Activated T-cell treated with anti-CD3 and anti-CD28 coated beads for 4 hours (primary cell): ENCODE results near the gene TSPAN9.

Source experiments
- DNase-seq: peaks from one replicate; pipeline ENCODE4 v3.0.0-alpha.2; 2020

Gene TSPAN9

DNA sequence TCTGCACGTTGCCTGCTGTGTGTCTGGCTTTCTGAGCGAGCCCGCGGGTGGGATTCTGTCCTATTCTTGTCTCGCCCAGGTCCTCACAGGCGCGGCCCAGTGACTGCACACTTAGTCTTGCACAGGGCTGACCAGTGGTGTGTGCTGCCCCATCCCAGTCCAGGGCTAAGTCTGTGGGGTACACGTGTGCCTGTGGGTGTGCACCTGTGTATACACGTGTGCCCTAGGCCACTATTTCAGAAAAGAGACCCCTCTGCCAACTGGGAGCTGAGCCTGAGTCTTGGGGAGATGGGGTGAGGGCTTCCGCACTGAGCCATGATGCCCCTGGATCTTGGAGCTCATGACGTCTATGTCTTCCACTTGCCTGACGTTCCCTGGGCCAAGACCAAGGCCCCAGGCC, 228.3 kb downstream of the TSPAN9 start:
- no peak for DNase-seq

DNA sequence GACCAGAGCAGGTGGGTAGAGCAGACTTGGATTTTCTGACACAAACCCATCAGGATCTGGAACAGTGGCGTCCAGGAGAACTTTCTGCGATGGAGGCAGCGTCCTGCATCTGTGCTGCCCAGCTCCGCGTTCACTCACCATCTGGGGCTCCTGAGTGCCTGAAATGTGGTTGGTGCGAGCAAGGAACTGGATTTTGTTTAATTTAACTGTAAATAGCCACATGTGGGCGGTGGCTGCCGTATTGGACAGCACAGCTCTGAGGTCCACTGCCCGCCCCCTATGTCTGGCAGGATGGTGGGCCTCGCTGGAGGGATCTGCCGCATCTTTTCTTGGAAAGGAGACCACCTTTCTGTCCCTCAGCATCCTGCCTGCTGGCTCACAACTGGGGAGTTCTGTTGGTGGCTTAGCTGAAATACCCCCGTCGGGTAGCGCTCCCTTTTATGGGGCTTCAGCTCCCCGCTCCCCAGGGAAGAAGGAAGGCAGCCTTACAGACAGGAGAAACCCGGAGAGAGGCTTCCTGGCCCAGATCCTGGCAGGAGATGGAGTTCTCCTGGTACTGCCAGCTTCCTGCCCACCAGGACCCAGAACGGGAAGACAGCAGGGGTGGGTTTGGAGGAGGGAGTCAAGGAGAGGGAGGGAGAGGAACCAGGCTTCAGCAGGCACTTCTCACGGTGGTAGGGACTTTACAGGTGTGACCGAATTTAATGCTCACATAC, 228.9 kb downstream of the TSPAN9 start:
- DNase-seq: no peak

DNA sequence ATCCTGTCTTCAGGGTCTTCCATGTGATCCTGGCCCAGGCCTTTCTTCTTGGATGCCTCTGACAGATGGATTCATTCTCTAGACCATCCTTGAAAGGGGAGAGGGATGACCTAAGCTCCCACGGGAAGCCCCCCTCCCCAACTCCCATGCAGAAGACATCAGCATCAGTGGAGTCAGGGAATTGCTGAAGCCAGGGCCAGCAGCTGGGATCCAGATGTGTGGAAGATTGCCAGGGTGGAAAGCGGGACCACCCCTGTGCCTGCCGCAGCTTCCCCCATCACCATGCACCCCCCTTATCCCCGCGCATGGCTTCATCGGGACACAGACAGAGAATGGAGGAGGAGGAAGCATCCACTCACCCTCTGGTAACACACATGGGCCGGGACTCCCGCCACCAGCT, 230.2 kb downstream of the TSPAN9 start:
- DNase-seq: no peak

DNA sequence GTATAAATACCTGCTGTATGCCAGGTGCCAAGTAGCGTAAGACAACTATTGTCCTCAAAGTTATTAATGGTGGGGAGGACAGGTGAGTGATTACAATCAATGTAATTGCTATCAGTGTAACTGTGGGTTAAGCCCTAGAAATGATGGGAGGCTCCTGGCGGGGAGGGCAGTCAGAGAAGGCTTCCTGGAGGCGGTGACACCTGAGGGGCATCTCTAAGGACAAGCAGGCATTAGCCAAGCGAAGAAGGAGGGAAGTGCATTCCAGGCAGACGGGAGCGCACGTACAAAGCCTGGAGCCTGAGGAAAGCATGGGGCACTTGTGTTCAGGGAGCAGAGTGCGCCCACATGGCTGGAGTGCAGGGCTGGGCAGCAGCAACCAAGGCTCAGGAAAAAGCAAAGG, 230.9 kb downstream of the TSPAN9 start:
- DNase-seq: no peak

DNA sequence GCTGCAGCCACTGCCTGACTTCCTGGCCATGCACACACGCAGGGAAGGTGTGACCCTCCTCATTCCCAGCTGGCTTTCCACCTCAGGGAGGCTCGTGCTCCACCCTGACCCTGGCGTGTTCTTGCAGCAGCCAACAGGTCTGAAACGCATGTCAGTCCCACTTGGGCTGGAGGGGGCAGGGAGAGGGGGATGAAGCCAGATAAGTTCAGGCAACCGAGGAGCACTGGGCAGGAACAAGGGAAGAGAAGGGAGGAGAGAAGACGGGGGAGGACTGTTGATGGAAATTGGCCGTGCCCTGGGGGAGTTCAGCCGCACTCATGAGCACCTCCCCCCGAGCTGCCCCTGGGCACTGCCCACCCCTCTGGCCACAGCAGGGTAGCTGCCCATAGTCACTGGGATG, 231.4 kb downstream of the TSPAN9 start:
- DNase-seq: no peak

DNA sequence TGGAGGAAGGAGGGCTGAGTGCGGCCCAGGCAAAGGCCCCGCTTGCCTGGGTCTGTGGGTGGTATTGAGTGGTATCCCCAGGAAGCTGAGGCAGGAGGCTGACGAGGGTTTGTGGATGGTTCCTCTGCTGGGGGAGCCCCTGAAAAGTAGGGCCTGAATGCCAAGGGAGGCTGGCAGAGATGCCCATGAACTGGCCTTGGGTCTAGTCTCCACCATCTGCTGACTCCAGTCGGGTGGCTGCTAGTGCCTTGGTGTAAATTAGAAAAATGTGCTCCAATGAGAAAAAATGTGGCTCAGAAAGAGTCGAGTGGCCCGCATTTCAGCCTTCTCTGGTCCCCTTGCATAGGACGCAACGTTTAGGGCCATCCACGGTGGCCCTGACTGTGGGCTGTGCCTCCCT, 232.6 kb downstream of the TSPAN9 start:
- no peak for DNase-seq

DNA sequence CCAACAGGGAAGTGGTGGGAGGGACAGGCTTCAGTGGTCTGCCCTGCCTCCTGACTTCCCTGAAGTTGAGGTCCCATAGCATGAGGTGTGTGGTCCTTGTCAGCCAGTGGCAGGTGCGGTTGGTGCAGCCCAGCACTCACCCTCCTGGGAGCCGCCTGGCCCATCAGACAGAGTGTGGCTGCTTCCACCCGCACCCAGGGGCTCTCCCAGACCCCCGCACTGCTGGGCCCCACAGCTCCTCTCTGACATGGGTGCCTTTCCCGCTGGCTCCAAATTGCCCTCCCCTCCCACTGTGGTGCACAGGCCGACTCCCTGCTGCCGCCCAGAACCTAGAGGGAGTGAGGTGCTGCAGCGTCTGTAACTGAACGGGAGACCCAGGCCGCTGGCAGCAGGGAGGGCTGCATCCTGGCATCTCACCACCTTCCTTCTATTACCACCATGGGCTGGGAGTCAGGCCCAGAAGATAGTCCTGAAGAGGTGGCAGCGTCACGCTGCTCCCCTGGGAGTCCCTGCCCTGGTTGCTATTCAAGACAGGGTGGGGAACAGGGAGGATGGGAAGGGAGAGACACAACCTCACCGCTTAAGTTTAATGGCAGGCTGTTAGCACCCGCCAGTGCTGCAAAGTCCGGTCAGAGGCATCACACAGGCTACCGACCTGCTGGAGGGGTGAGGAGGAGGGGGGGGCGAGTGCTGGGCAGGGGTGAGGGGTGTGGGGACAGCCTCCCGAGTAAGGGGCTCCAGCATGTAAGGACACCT, 233.3 kb downstream of the TSPAN9 start:
- no peak for DNase-seq

DNA sequence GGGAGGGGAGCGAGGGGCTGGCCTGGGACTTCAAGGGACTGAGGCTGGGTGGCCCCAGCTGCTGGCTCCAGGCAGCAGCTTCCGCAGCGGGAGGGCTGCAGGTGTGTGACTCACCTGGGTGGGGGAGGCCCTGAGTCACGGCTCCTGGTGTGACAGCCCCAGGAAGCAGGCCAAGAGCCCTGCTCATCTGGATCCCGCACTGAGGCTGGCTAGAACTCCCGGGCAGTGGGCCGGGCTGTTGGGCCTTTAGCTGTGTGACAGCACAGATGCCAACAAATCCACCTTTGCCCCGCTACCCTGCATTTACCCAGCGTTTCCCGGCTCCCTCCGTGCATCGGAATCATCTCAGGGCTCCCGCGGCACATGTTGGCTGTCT, 233.8 kb downstream of the TSPAN9 start:
- no peak for DNase-seq

DNA sequence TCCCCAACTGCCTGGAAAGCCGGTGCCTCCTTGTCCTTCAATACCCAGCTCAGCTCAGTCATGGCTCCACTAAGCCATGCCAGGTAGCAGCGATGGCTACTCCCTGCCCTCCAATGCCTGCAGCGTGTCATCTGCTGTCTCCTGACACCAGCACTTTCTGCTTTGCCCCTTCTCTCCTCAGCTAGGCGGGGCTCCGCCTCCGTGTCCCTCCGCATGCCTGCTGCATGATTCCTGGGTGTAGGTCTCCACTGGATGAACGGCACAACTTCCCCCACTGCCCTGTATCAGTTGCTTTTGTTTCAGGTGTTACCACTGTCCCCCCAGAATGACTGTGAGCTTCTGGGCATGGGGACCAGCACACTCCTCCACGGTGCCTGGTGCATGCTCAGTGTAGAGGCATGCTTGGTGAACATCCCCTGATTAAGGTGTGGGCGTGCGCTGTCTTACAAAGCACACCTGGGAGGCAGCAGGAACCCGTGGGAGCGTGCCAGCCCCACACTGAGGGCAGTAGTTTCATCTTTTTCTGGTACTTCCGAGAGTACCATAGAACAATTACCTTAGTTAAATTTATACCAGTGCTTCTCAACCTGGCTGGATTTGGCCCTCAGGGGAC, 234.4 kb downstream of the TSPAN9 start:
- DNase-seq: no peak

DNA sequence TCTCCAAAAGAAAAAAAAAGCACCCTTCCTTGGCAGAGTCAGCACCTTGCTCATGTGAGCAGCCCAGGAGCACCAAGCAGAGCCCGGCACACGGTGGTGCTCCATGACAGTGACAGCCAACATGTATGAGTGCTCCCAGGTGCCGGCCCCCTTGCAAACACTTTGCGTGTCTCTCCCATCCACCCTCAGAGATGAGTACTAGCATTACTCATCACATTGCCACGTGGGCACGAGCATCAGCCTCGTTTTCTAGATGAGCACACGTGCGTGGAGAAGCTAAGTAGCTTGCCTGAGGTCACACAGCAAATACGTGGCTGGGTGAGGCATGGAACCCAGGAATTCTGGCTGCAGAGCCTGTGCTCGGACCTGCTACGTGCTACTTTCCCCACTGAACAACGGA, 235.9 kb downstream of the TSPAN9 start:
- DNase-seq: no peak

DNA sequence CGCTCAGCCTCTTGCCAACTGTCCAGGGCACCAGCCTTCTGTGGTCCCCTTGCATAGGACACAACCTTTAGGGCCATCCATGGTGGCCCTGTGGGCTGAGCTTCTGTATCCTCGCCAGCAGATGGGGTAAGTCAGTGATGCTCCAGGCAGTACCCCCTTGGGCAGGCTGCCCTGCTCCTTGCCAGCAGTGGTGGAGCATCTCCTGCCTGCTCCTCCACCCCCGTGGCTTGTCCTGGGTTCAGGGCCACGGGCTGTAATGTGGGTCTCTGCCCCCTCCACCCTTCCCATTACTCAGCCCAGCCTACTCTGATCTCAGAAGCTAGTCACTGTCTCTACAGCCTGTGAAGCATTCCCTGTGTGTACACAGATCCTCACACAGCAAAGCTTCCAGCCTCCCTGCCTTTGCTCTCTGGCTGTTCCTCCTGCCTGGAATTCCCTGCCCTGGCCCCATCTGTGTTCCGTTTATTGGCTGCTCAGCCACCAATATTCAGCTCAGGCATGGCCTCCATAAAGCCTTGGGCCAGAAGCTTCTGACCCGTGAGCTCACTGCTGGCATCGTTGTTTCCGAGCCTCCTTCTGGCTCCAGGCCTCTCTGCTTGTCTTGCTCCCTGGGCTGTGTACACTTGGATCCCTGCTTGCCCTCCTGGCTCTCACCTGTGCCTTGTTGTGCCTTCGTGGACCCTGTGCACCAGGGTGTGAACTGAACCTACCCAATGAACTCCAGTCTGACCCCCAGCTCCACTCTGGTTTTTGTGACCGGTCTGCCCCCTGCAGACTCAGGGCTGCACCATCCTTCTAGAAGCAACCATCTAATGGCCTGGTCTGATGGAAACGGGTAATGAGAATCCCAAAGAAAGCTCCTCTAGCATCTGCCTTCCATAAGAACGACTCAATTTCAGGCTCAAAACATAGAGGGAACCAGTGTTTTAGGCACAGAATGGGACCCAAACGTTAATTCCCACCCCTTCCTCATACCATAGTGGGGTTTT, 236.8 kb downstream of the TSPAN9 start:
- DNase-seq: no peak

DNA sequence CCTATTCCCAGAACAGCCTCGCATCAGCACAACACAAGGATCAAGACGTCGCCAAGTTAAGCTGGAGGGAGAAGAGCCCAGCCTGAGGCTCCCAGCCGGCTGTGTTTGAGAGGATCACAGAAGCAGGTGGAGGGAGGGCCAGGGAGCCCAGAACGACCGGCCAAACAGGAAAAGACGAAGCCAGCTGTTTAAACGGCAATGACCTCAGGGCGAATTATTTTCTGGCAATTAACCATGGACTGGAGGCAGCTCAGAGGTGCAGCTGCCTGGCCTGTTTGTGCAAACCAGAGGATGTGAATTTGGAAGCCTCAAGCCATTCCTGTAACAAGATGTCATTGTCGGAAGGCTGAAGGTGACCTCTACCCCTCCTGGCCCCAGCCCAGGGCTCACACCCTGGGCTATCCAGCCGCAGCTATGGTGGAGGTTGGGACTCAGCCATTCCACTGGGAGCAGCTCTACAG, 238.1 kb downstream of the TSPAN9 start:
- no peak for DNase-seq

DNA sequence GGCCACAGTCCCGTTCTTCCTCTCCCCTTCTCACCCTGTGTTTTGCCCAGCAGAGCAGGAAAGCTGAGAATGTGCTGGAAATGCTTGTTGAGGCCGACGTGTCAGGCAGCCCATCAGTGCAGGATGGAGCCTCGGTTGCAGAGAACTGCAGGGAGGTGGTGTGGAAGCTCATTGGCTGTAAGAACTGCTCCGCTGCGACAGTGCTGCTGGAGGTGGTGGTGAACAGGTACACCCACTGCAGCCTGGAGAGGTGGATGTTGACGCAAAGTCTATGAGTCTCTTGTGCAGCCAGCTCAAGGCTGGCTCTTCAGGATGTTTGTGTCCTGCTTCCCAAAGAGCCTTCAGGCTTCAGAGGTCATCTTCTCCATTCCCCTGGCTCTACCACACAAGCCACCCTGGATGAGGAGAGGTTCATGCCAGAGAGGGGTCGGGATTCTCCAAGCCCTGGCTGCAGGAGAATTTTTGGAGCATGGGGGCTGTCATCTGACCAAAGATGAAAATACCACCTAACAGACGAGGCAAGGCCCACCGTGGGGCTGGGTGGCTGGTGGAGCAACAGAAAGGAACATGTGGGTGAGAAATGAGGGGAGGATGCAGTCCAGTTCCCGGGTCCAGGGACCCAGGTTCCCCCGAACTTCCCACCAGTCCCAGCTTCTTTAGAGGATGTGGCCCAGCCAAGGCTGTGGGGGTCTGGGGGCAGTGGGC, 239.7 kb downstream of the TSPAN9 start:
- no peak for DNase-seq

DNA sequence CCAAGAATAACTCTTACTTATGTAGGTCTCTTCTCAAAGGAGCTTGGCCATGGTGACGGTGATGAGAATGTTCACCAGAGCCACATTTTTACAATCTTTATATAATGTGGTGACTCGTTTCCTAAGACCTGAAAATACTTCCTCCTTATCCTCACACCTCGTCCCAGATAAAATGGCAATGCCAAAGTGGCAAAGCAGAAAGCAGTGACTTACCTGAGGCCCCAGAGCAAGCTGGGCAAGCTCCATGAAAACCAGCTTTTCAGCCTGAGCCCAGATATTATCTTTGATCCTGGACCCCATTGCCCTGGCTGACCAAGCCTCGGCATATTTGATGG, 240.3 kb downstream of the TSPAN9 start:
- no peak for DNase-seq

DNA sequence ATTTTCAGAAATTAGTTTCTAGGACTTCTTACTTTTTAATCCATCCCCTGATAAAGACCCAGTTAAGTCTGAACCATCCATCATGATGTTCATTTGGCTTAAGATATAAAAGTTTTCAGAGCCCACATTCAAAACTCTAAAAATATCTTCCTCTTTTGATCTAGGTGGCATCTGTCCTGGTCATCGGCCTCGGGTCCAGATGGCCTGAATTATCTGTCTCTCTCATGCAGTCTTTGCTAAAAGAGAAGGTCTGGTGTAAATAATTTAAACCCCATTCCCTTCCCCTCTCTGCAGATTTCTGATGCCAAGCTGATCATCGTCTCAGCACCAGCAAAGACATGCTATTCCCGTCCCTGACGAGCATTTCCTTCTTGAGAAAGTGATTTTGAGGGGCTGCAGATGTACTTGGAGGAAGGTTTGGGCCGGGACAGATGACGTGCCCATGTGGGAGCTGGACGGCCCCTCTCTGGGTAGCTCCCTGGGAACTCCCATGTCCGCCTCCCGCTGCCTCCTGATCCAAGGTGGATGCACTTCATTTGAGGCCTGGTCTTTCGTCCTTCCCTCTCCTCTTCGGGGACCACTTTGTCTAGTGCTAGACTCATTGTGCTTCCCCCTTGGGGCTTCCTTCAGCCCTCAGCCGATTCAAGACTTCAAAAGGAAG, 240.8 kb downstream of the TSPAN9 start:
- no peak for DNase-seq

DNA sequence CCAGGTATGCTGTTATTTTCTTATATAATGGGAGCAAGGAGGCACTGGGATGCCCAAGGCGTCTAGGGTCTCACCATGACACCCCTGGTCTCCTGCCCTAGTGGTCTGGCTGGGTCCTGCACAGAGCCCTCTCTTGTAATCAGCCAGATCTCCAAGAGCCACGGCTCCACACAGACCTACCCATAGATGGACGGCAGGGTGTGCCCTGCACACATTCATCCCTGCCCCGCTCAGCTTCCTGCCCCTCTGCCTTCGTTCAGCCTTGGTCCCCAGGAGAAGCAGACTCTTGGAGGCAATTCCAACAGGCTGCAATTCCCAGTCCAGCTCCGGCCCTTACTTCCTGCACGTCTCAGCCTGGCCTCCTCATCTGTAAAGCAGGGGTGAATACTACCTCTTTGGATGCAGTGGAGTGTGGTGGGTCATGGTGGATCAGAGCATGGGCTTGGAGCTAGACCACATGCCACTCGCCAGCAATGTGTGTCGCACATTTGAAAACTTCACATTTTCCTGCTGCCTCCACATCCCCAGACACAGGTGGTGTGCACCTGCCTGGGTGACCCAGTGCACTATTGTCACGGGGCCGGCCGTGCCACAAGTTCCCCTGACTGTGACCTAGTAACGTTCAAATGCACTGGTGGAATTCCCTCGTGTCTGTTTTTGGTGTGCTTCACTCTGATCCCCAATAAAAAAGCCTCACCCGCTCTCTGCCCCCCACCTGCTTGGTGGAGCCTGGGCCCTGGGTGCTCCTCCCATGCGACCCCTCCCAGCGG, 242.7 kb downstream of the TSPAN9 start:
- no peak for DNase-seq

DNA sequence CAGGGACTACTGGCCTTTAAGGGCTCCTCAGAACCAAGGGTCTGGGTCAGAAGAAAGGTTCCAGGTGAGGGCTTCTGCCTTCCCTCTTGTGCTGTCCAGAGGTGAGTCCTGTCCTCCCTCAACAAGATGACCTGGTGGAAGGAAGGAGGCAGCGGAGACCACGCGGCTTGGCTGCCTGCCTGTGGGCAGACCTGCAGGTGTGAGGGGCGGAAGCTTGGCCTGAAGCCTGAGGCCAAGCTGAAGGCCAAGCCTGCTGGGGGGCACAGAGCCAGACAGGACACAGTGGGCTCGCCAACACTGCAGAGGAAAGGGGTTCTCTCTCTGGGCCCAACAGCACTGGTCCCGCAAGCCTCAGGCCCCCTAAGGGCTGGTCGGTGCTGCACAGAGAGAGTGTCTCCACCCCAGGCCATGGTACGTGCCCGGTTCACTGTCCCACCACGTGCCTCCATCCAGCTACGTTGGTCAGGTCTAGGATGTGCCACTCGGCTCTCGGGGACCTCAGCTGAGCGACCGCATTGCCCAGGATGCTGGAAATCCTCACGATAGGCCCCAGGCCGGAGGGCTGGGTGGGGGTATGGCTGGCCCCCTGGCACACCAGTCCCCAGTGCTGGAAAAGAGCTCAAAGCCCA, 243.8 kb downstream of the TSPAN9 start:
- no peak for DNase-seq

DNA sequence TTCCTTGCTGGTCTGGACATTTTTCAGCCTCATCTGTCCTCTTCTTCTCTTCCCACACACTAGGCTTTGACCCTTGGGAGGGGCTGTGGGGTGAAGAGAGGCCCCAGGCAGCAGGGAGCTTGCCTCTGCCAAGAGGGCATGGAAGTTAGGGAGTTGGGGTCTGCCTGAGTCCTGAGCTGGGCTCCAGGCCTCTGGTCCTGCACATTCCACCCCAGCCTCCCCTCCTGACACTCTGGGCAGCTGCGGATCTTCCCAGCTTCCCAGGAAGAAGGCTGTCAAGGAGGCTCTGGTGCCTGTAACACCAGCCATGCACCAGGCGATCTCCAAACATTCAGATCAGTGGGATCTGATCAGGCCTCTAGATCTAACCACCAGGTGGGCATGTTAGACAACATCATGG, 244.7 kb downstream of the TSPAN9 start:
- DNase-seq: no peak

DNA sequence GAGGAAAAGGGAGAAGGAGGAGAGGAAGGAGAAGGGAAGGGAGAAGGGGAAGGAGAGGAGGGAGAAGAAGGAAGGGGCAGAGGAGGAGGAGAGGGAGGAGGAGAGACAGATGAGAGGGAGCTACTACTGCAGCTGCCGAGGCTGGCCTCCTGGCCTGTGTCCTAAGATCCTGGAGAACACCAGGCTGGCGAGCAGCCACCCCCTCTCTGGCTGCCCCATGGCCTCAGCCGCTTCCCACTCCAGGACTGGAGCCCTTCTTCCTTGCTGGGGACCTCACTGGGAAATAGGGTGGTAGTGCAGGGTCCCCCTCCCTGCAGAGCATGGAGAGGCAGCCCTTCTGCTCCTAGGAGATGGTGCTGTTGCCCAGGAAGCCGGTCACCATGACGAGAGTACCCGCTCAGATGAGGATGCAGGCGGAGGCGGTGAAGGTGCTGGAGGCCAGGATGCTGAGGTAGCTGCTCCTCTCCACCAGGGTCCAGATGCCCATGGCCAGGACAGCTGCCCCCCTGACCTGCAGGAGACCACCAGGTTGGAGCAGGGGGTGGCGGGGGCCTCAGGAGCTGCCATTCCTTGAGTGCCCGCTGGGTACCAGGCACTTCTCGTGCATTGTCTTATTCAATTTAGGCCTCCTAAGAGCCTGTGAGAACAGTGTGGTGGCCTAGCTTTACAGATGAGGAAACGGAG, 246.0 kb downstream of the TSPAN9 start:
- DNase-seq: no peak

DNA sequence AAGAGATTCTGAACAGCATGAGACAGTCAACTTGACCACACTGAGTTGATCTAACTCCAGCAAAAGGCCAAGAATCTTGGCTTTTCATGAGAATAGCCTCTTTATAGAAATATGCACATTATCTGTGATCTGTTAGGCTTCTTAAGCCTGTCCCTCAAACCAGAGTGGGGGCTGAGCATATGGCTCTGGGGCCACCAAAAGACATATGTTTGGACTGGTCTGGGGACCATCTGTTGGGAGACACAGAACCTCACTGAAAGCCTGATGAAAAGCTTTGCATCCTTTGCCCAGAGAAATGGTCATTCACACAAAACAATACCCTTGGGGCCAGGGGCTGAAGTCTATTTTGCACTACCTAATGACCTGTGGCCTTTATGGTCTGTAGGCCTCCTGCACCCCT, 248.6 kb downstream of the TSPAN9 start:
- no peak for DNase-seq
